GM18951 (cell line): ENCODE results near the gene LRRC31.

ENCODE experiments used
- POLR2A ChIP-seq: IDR thresholded peaks from 4 replicates; pipeline ENCODE4 v1.6.1; 2011; ENCODE audit warnings: mild to moderate bottlenecking; ENCODE audit not compliant: insufficient read length, insufficient read depth; ENCODE audit errors: extremely low read depth
- in situ Hi-C: fragments of 300-500 bp; cut with MboI; formaldehyde crosslinking; loops from one replicate; pipeline ENCODE4 v1.12.0; 2022; ENCODE audit warnings: low sequenced_read_pairs, mixed read lengths, inconsistent platforms; ENCODE audit not compliant: unreplicated experiment

The LRRC31 gene

GRCh38 chr3:169879013-169879557, 9.3 kb upstream of the LRRC31 start:
- TF ChIP-seq POLR2A = no peak
- in situ Hi-C loops = no loop called here

GRCh38 chr3:169871129-169871886, 1.6 kb upstream of the LRRC31 start:
- in situ Hi-C loops = loop anchor here (25.0 kb wide), 1 partner anchor 166 kb away; the partner anchor contains the start of gene GPR160
- no peak for TF ChIP-seq POLR2A

- in situ Hi-C loops = loop anchor here (25.0 kb wide), 1 partner anchor 169 kb away; the partner anchor contains the start of gene GPR160
- no peak for TF ChIP-seq POLR2A
Observed at GRCh38 chr3:169868369-169868768, 1.4 kb downstream of the LRRC31 start.

- no peak for TF ChIP-seq POLR2A
- in situ Hi-C loops = loop anchor here (25.0 kb wide), 1 partner anchor 170 kb away; the partner anchor contains the start of gene GPR160
Observed at GRCh38 chr3:169867584-169868210, 2.0 kb downstream of the LRRC31 start.

- no peak for TF ChIP-seq POLR2A
- in situ Hi-C loops = loop anchor here (25.0 kb wide), 1 partner anchor 172 kb away; the partner anchor contains the start of gene GPR160
Observed at GRCh38 chr3:169865176-169865767, 4.5 kb downstream of the LRRC31 start.

GRCh38 chr3:169864270-169864669, 5.5 kb downstream of the LRRC31 start:
- no peak for TF ChIP-seq POLR2A
- in situ Hi-C loops = loop anchor here (25.0 kb wide), 1 partner anchor 173 kb away; the partner anchor contains the start of gene GPR160

- TF ChIP-seq POLR2A = no peak
- in situ Hi-C loops = loop anchor here (25.0 kb wide), 1 partner anchor 174 kb away; the partner anchor contains the start of gene GPR160
Observed at GRCh38 chr3:169863458-169863899, 6.3 kb downstream of the LRRC31 start.

GRCh38 chr3:169861871-169862270, 7.9 kb downstream of the LRRC31 start:
- in situ Hi-C loops = loop anchor here (25.0 kb wide), 1 partner anchor 175 kb away; the partner anchor contains the start of gene GPR160
- TF ChIP-seq POLR2A = no peak

- in situ Hi-C loops = loop anchor here (25.0 kb wide), 1 partner anchor 179 kb away; the partner anchor contains the start of gene GPR160
- no peak for TF ChIP-seq POLR2A
Observed at GRCh38 chr3:169857811-169858210, 11.9 kb downstream of the LRRC31 start.

GRCh38 chr3:169855514-169855913, 14.2 kb downstream of the LRRC31 start:
- in situ Hi-C loops = loop anchor here (25.0 kb wide), 1 partner anchor 182 kb away; the partner anchor contains the start of gene GPR160
- no peak for TF ChIP-seq POLR2A

GRCh38 chr3:169850618-169851017, 19.1 kb downstream of the LRRC31 start:
- in situ Hi-C loops = loop anchor here (25.0 kb wide), 1 partner anchor 187 kb away; the partner anchor contains the start of gene GPR160
- no peak for TF ChIP-seq POLR2A

- TF ChIP-seq POLR2A = no peak
- in situ Hi-C loops = no loop called here
Observed at GRCh38 chr3:169848741-169849140, 21.0 kb downstream of the LRRC31 start.

- no peak for TF ChIP-seq POLR2A
- in situ Hi-C loops = no loop called here
Observed at GRCh38 chr3:169847896-169848295, 21.8 kb downstream of the LRRC31 start.
